H7 (cell line): Measurements from ENCODE around the gene GAPVD1. TPM values are rescaled to one million over a fixed set of nuclear protein-coding genes. Genes with fewer than 3 reads are reported as not detected.
"Not testable (repeated sequence)": the region's sequence is repeated elsewhere in the genome, so short reads cannot be mapped to it uniquely, and the experiment has no call there.

Experiments used
- DNase-seq: peaks from one replicate; pipeline ENCODE4 v3.0.0; 2012
- H3K27me3 ChIP-seq: 2 replicates; pipeline ENCODE4 v1.6.0; 2011; ENCODE audit warnings: mild to moderate bottlenecking, low read length; ENCODE audit not compliant: control insufficient read depth, insufficient read depth
- H3K36me3 ChIP-seq: replicated peaks from 2 replicates; pipeline ENCODE4 v1.5.1; 2011; ENCODE audit warnings: low read length; ENCODE audit not compliant: control insufficient read depth, insufficient read depth
- H3K4me3 ChIP-seq: 2 replicates; pipeline ENCODE4 v1.5.1; 2011; ENCODE audit warnings: low read depth, mild to moderate bottlenecking, control low read depth, low read length, moderate library complexity; ENCODE audit not compliant: insufficient read depth
- total RNA-seq: library from RNA; depleted of rRNA; stranded (reverse); fragments of >200 nt; shearing (Covaris generic); gene quantifications from 2 replicates; pipeline ENCODE4 v1.2.3, GENCODE V29; 2014

The GAPVD1 gene
- total RNA-seq, 1 experiment from 2014 or later: 22.0 TPM

- H3K4me3 ChIP-seq: no peak overlapping the region
- H3K27me3 ChIP-seq: no peaks in the 10 kb centered on the region
Measured at GRCh38 chr9:125379208-125379607, 117.6 kb downstream of the GAPVD1 start.

GRCh38 chr9:125380406-125380805 lies 118.8 kb downstream of the GAPVD1 start:
- Histone ChIP-seq H3K36me3 (no peaks in the 10 kb centered on the region), H3K4me3 (no peak overlapping the region), H3K27me3 (no peaks in the 10 kb centered on the region)
- no peak for DNase-seq

More at GRCh38 chr9:125379208-125379607, 117.6 kb downstream of the GAPVD1 start:
- no peak for DNase-seq
- H3K36me3 ChIP-seq: no peaks in the 10 kb centered on the region

- peaks cover 5% of the 10 kb centered on the region; the same call in 1 of the 2 replicates for H3K27me3 ChIP-seq
- DNase-seq: no peak
Measured at GRCh38 chr9:125387861-125388524, 126.4 kb downstream of the GAPVD1 start.

GRCh38 chr9:125388978-125389377 lies 127.4 kb downstream of the GAPVD1 start:
- Histone ChIP-seq H3K4me3 (no peak overlapping the region), H3K27me3 (peaks cover 5% of the 10 kb centered on the region; the same call in 1 of the 2 replicates), H3K36me3 (no peaks in the 10 kb centered on the region)
- DNase-seq: no peak

More at GRCh38 chr9:125387861-125388524, 126.4 kb downstream of the GAPVD1 start:
- no peak overlapping the region for H3K4me3 ChIP-seq
- H3K36me3 ChIP-seq: no peaks in the 10 kb centered on the region

GRCh38 chr9:125391704-125392103 lies 130.1 kb downstream of the GAPVD1 start:
- Histone ChIP-seq H3K4me3 (no peak overlapping the region), H3K27me3 (peaks cover 5% of the 10 kb centered on the region; the same call in 1 of the 2 replicates), H3K36me3 (no peaks in the 10 kb centered on the region)
- peak; percentile 33 for DNase-seq

- H3K36me3 ChIP-seq: no peaks in the 10 kb centered on the region
- H3K27me3 ChIP-seq: peaks cover 5% of the 10 kb centered on the region; the same call in 1 of the 2 replicates
- no peak overlapping the region for H3K4me3 ChIP-seq
- DNase-seq: no peak
Measured at GRCh38 chr9:125393426-125393825, 131.8 kb downstream of the GAPVD1 start.

- no peak for DNase-seq
- H3K36me3 ChIP-seq: no peaks in the 10 kb centered on the region
- no peaks in the 10 kb centered on the region for H3K27me3 ChIP-seq
- no peak overlapping the region for H3K4me3 ChIP-seq
Measured at GRCh38 chr9:125396799-125397198, 135.2 kb downstream of the GAPVD1 start.

- Histone ChIP-seq H3K36me3 (no peaks in the 10 kb centered on the region), H3K4me3 (no peak overlapping the region), H3K27me3 (no peaks in the 10 kb centered on the region)
- DNase-seq: peak; percentile 60
Measured at GRCh38 chr9:125397736-125398135, 136.1 kb downstream of the GAPVD1 start.

- DNase-seq: no peak
- Histone ChIP-seq H3K27me3 (no peaks in the 10 kb centered on the region), H3K36me3 (no peaks in the 10 kb centered on the region), H3K4me3 (no peak overlapping the region)
Measured at GRCh38 chr9:125398243-125398642, 136.6 kb downstream of the GAPVD1 start.

GRCh38 chr9:125399165-125399564 lies 137.5 kb downstream of the GAPVD1 start:
- H3K27me3 ChIP-seq: no peaks in the 10 kb centered on the region
- peak; percentile 77 for DNase-seq
- no peaks in the 10 kb centered on the region for H3K36me3 ChIP-seq

GRCh38 chr9:125399666-125400065 lies 138.0 kb downstream of the GAPVD1 start:
- peak; percentile 61 for DNase-seq
- Histone ChIP-seq H3K4me3 (no peak overlapping the region), H3K36me3 (no peaks in the 10 kb centered on the region), H3K27me3 (no peaks in the 10 kb centered on the region)

More at GRCh38 chr9:125399165-125399564, 137.5 kb downstream of the GAPVD1 start:
- no peak overlapping the region for H3K4me3 ChIP-seq

- H3K27me3 ChIP-seq, H3K4me3 ChIP-seq, DNase-seq, H3K36me3 ChIP-seq: not testable (repeated sequence)
Measured at GRCh38 chr9:125400232-125400631, 138.6 kb downstream of the GAPVD1 start.

- Histone ChIP-seq H3K36me3 (no peaks in the 10 kb centered on the region), H3K4me3 (no peak overlapping the region), H3K27me3 (no peaks in the 10 kb centered on the region)
- DNase-seq: peak; percentile 54
Measured at GRCh38 chr9:125400725-125401716, 139.4 kb downstream of the GAPVD1 start.

GRCh38 chr9:125404733-125405132 lies 143.1 kb downstream of the GAPVD1 start:
- Histone ChIP-seq H3K27me3 (peaks cover 9% of the 10 kb centered on the region), H3K4me3 (no peak overlapping the region), H3K36me3 (no peaks in the 10 kb centered on the region)
- DNase-seq: peak; percentile 45
